ENCODE measurements around the gene CRISPLD2.
A peak's percentile ranks its signal among the peaks of the same experiment; 100 is the strongest.

Gene CRISPLD2

GRCh38 chr16:84907575-84907974, 87.8 kb downstream of the CRISPLD2 start:
- ATAC-seq: no peak
- no peak for DNase-seq (ENCODE audit: low spot score in 2 of 2)
- H3K4me1 Mint-ChIP-seq: no peaks in the 10 kb centered on the region
- no peaks in the 10 kb centered on the region for H3K9me3 Mint-ChIP-seq
- no peaks in the 10 kb centered on the region for H3K36me3 Mint-ChIP-seq
- no peak overlapping the region for H3K4me3 Mint-ChIP-seq
- H3K27ac Mint-ChIP-seq: no peak overlapping the region

- Mint-ChIP-seq H3K4me1 (no peaks in the 10 kb centered on the region), H3K4me3 (no peak overlapping the region)
Observed at GRCh38 chr16:84909476-84910085, 89.8 kb downstream of the CRISPLD2 start.

GRCh38 chr16:84911486-84912216, 91.9 kb downstream of the CRISPLD2 start:
- Mint-ChIP-seq H3K36me3 (no peaks in the 10 kb centered on the region), H3K4me1 (no peaks in the 10 kb centered on the region), H3K4me3 (no peak overlapping the region), H3K27ac (no peak overlapping the region), H3K9me3 (no peaks in the 10 kb centered on the region)
- ATAC-seq (no peak), DNase-seq (ENCODE audit: low spot score in 2 of 2) (no peak)

More at GRCh38 chr16:84909476-84910085, 89.8 kb downstream of the CRISPLD2 start:
- Mint-ChIP-seq H3K36me3 (no peaks in the 10 kb centered on the region), H3K27ac (no peak overlapping the region), H3K9me3 (no peaks in the 10 kb centered on the region)
- DNase-seq (ENCODE audit: low spot score in 2 of 2) (no peak), ATAC-seq (no peak)

- DNase-seq (ENCODE audit: low spot score in 2 of 2) (no peak), ATAC-seq (no peak)
- no peaks in the 10 kb centered on the region for H3K4me1 Mint-ChIP-seq
- no peak overlapping the region for H3K27ac Mint-ChIP-seq
- no peak overlapping the region for H3K4me3 Mint-ChIP-seq
- no peaks in the 10 kb centered on the region for H3K9me3 Mint-ChIP-seq
- H3K36me3 Mint-ChIP-seq: no peaks in the 10 kb centered on the region
Observed at GRCh38 chr16:84913315-84913714, 93.5 kb downstream of the CRISPLD2 start.

GRCh38 chr16:84914273-84914672, 94.5 kb downstream of the CRISPLD2 start:
- DNase-seq (ENCODE audit: low spot score in 2 of 2) (no peak), ATAC-seq (no peak)
- no peaks in the 10 kb centered on the region for H3K4me1 Mint-ChIP-seq
- no peak overlapping the region for H3K4me3 Mint-ChIP-seq
- no peaks in the 10 kb centered on the region for H3K36me3 Mint-ChIP-seq
- H3K9me3 Mint-ChIP-seq: no peaks in the 10 kb centered on the region
- H3K27ac Mint-ChIP-seq: no peak overlapping the region

- Mint-ChIP-seq H3K36me3 (no peaks in the 10 kb centered on the region), H3K4me3 (no peak overlapping the region), H3K4me1 (no peaks in the 10 kb centered on the region), H3K9me3 (no peaks in the 10 kb centered on the region), H3K27ac (no peak overlapping the region)
- no peak for DNase-seq (ENCODE audit: low spot score in 2 of 2)
- peak; percentile 33 for ATAC-seq
Observed at GRCh38 chr16:84916178-84916577, 96.4 kb downstream of the CRISPLD2 start.

GRCh38 chr16:84916850-84917249, 97.1 kb downstream of the CRISPLD2 start:
- ATAC-seq (no peak), DNase-seq (ENCODE audit: low spot score in 2 of 2) (no peak)
- no peaks in the 10 kb centered on the region for H3K4me1 Mint-ChIP-seq
- no peaks in the 10 kb centered on the region for H3K9me3 Mint-ChIP-seq
- H3K36me3 Mint-ChIP-seq: no peaks in the 10 kb centered on the region
- no peak overlapping the region for H3K27ac Mint-ChIP-seq
- H3K4me3 Mint-ChIP-seq: no peak overlapping the region

GRCh38 chr16:84917492-84917891, 97.7 kb downstream of the CRISPLD2 start:
- H3K36me3 Mint-ChIP-seq: no peaks in the 10 kb centered on the region
- no peaks in the 10 kb centered on the region for H3K4me1 Mint-ChIP-seq
- no peak for ATAC-seq
- no peak for DNase-seq (ENCODE audit: low spot score in 2 of 2)
- no peaks in the 10 kb centered on the region for H3K9me3 Mint-ChIP-seq
- no peak overlapping the region for H3K27ac Mint-ChIP-seq
- no peak overlapping the region for H3K4me3 Mint-ChIP-seq

GRCh38 chr16:84918006-84918909, 98.5 kb downstream of the CRISPLD2 start:
- H3K36me3 Mint-ChIP-seq: no peaks in the 10 kb centered on the region
- no peak overlapping the region for H3K27ac Mint-ChIP-seq
- DNase-seq (ENCODE audit: low spot score in 2 of 2) (no peak), ATAC-seq (no peak)
- H3K9me3 Mint-ChIP-seq: no peaks in the 10 kb centered on the region
- no peaks in the 10 kb centered on the region for H3K4me1 Mint-ChIP-seq
- H3K4me3 Mint-ChIP-seq: no peak overlapping the region

GRCh38 chr16:84919269-84919668, 99.5 kb downstream of the CRISPLD2 start:
- Mint-ChIP-seq H3K27ac (no peak overlapping the region), H3K9me3 (no peaks in the 10 kb centered on the region), H3K4me3 (no peak overlapping the region), H3K4me1 (no peaks in the 10 kb centered on the region), H3K36me3 (no peaks in the 10 kb centered on the region)
- DNase-seq (ENCODE audit: low spot score in 2 of 2) (no peak), ATAC-seq (no peak)

GRCh38 chr16:84919708-84920107, 99.9 kb downstream of the CRISPLD2 start:
- Mint-ChIP-seq H3K9me3 (no peaks in the 10 kb centered on the region), H3K4me1 (no peaks in the 10 kb centered on the region), H3K27ac (no peak overlapping the region), H3K4me3 (no peak overlapping the region), H3K36me3 (no peaks in the 10 kb centered on the region)
- ATAC-seq: no peak
- no peak for DNase-seq (ENCODE audit: low spot score in 2 of 2)

GRCh38 chr16:84920333-84920732, 100.5 kb downstream of the CRISPLD2 start:
- no peak overlapping the region for H3K27ac Mint-ChIP-seq
- no peak overlapping the region for H3K4me3 Mint-ChIP-seq
- H3K9me3 Mint-ChIP-seq: no peaks in the 10 kb centered on the region
- ATAC-seq: no peak
- H3K36me3 Mint-ChIP-seq: no peaks in the 10 kb centered on the region
- DNase-seq (ENCODE audit: low spot score in 2 of 2): no peak
- no peaks in the 10 kb centered on the region for H3K4me1 Mint-ChIP-seq

GRCh38 chr16:84922351-84923120, 102.8 kb downstream of the CRISPLD2 start:
- no peaks in the 10 kb centered on the region for H3K36me3 Mint-ChIP-seq
- H3K27ac Mint-ChIP-seq: no peak overlapping the region
- H3K9me3 Mint-ChIP-seq: no peaks in the 10 kb centered on the region
- peak; percentile 22 for ATAC-seq
- no peak for DNase-seq (ENCODE audit: low spot score in 2 of 2)
- no peak overlapping the region for H3K4me3 Mint-ChIP-seq
- no peaks in the 10 kb centered on the region for H3K4me1 Mint-ChIP-seq

- DNase-seq (ENCODE audit: low spot score in 2 of 2): no peak
- no peaks in the 10 kb centered on the region for H3K9me3 Mint-ChIP-seq
- peaks cover 7% of the 10 kb centered on the region for H3K36me3 Mint-ChIP-seq
- H3K27ac Mint-ChIP-seq: no peak overlapping the region
- no peak for ATAC-seq
- H3K4me1 Mint-ChIP-seq: peaks cover 4% of the 10 kb centered on the region
- no peak overlapping the region for H3K4me3 Mint-ChIP-seq
Observed at GRCh38 chr16:84924331-84925091, 104.7 kb downstream of the CRISPLD2 start.
